Left lung (tissue), 10 donors: ENCODE measurements around the gene GPC6. TPM values are rescaled to one million over a fixed set of nuclear protein-coding genes. Genes with fewer than 3 reads are reported as not detected.

Experiments
- ATAC-seq: fragments of 200-7000 bp; cut with Tn5 transposase; one replicate; pipeline ENCODE4 v1.9.1; 2020; ENCODE audit warnings: moderate library complexity
- DNase-seq, 4 donors: peaks; one replicate each; pipeline ENCODE4 v3.0.0-alpha.2; 2013 to 2020
- H3K27ac ChIP-seq, 2 donors: fragments of 200-600 bp; sonication (generic) in 1 of 2; one replicate each; pipeline versions ENCODE4 v1.5.0 to v1.8.0; 2020 to 2021
- H3K27me3 ChIP-seq, 2 donors: fragments of 200-600 bp; sonication (generic) in 1 of 2; one replicate each; pipeline versions ENCODE4 v1.5.0 to v1.8.0; 2020 to 2021
- H3K36me3 ChIP-seq, 2 donors: fragments of 200-600 bp; sonication (generic) in 1 of 2; one replicate each; pipeline versions ENCODE4 v1.5.0 to v1.8.0; 2020 to 2021
- H3K4me1 ChIP-seq, 2 donors: fragments of 200-600 bp; one replicate each; pipeline ENCODE4 v1.8.0; 2021
- H3K4me3 ChIP-seq, 2 donors: fragments of 200-600 bp; sonication (generic) in 1 of 2; one replicate each; pipeline versions ENCODE4 v1.5.0 to v1.8.0; 2020 to 2021; ENCODE audit warnings: mild to moderate bottlenecking in 1 of 2
- H3K9me3 ChIP-seq, 2 donors: fragments of 200-600 bp; sonication (generic) in 1 of 2; one replicate each; pipeline versions ENCODE4 v1.5.0 to v1.8.0; 2020 to 2021
- intact Hi-C, 2 donors: fragments of 100-400 bp; cut with DNase I; formaldehyde crosslinking; loops; one replicate each; pipeline versions ENCODE4 v1.11.2 to v1.14.2; 2022
- polyA plus RNA-seq, 6 donors: library from polyadenylated mRNA; unstranded; fragments of 120-200 nt; gene quantifications; one replicate each; pipeline ENCODE4 v1.2.1, GENCODE V29; 2013; ENCODE audit not compliant: insufficient read length in 6 of 6
- total RNA-seq, 2 donors: library from RNA; stranded (reverse); fragmentation: NEBNext Ultra II Directional; extraction: Animal tissue kit (Norgen Biotek cat#: 25700); gene quantifications; one replicate each; pipeline ENCODE4 v1.2.1, GENCODE V29; 2021
- TF ChIP-seq, protein P1 (sequence below), 2 donors: fragments of 200-600 bp; sonication (generic) in 1 of 2; IDR thresholded peaks; one replicate each; pipeline versions ENCODE4 v1.5.0 to v1.8.0; 2021; ENCODE audit warnings: antibody characterized with exemption in 2 of 2
- donor health status: DM: no; HTN: yes; CAD: no.
- donor health status: DM: no; HTN: no; CAD: no.

The GPC6 gene
- total and polyA plus RNA-seq, 8 donors = 9.6 to 25.8 (median 21.1) TPM

DNA sequence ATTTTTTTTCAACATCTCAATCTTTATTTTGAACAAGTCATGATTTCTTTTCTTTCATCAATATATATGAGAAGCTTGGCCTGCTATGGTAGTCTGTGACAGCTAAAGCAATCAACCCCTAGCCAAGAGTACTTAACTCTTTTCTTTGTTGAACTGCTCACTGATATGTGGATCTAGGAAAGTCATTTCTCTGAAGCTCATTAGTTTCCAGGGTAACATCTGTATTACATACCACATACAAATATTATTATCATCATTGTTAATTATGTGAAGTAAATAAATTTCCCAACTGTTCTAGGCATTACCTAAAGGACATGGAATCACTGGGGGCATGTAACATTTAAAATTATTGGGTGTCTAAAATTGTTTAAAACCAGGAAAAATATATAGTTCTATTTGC is 985.6 kb downstream of the GPC6 start:
- Histone ChIP-seq H3K9me3 (no peaks in the 10 kb centered on the region), H3K4me1 (no peaks in the 10 kb centered on the region), H3K27me3 (no peaks in the 10 kb centered on the region), H3K36me3 (no peaks in the 10 kb centered on the region), H3K4me3 (no peak overlapping the region), H3K27ac (no peak overlapping the region)
- DNase-seq (peak in 2 of 4 donors; percentile 34 to 59), ATAC-seq (no peak)
- TF ChIP-seq, protein P1, sequence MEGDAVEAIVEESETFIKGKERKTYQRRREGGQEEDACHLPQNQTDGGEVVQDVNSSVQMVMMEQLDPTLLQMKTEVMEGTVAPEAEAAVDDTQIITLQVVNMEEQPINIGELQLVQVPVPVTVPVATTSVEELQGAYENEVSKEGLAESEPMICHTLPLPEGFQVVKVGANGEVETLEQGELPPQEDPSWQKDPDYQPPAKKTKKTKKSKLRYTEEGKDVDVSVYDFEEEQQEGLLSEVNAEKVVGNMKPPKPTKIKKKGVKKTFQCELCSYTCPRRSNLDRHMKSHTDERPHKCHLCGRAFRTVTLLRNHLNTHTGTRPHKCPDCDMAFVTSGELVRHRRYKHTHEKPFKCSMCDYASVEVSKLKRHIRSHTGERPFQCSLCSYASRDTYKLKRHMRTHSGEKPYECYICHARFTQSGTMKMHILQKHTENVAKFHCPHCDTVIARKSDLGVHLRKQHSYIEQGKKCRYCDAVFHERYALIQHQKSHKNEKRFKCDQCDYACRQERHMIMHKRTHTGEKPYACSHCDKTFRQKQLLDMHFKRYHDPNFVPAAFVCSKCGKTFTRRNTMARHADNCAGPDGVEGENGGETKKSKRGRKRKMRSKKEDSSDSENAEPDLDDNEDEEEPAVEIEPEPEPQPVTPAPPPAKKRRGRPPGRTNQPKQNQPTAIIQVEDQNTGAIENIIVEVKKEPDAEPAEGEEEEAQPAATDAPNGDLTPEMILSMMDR (IDR thresholded peaks at IDR 0.05) = no peak
- intact Hi-C loops = no loop called here

GRCh38 chr13:94214121-94214520 is 987.5 kb downstream of the GPC6 start:
- no peaks in the 10 kb centered on the region for H3K27me3 ChIP-seq
- H3K4me3 ChIP-seq = no peak overlapping the region
- no peak overlapping the region for H3K27ac ChIP-seq
- intact Hi-C loops = no loop called here
- TF ChIP-seq, protein P1 (IDR thresholded peaks at IDR 0.05) = no peak
- no peaks in the 10 kb centered on the region for H3K4me1 ChIP-seq
- ATAC-seq (no peak), DNase-seq (no peak)
- H3K36me3 ChIP-seq = no peaks in the 10 kb centered on the region
- H3K9me3 ChIP-seq = no peaks in the 10 kb centered on the region

- Histone ChIP-seq H3K36me3 (no peaks in the 10 kb centered on the region), H3K4me1 (no peaks in the 10 kb centered on the region), H3K27me3 (no peaks in the 10 kb centered on the region), H3K27ac (no peak overlapping the region), H3K9me3 (no peaks in the 10 kb centered on the region), H3K4me3 (no peak overlapping the region)
- intact Hi-C loops = no loop called here
- DNase-seq = no peak
- TF ChIP-seq, protein P1 (IDR thresholded peaks at IDR 0.05) = no peak
- ATAC-seq = no peak
Observed at GRCh38 chr13:94214975-94215374, 988.4 kb downstream of the GPC6 start.

- DNase-seq (peak in 1 of 4 donors; percentile 28), ATAC-seq (no peak)
- intact Hi-C loops = no loop called here
- H3K36me3 ChIP-seq = no peaks in the 10 kb centered on the region
- no peaks in the 10 kb centered on the region for H3K4me1 ChIP-seq
- H3K9me3 ChIP-seq = no peaks in the 10 kb centered on the region
- H3K4me3 ChIP-seq = no peak overlapping the region
- TF ChIP-seq, protein P1 (IDR thresholded peaks at IDR 0.05) = no peak
- no peak overlapping the region for H3K27ac ChIP-seq
- H3K27me3 ChIP-seq = no peaks in the 10 kb centered on the region
Observed at GRCh38 chr13:94216476-94216875, 989.9 kb downstream of the GPC6 start.

DNA sequence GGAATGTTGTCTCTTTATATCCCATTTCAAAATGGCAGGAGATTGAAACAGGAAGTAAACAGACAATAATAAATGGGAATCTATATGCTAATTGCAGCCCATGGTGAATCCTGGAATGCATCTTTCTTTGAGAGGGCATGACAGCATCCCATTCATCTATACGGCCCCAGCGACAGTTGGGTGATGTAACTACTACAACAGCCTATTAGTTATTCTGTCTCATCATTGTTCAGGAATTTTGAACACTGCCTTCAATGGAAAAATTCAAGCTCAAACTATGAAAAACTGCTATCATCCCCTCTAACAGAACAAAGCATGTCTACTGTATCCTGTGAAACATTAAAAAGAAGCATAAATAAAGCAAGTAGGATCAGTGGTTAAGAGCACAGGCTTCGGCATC is 990.8 kb downstream of the GPC6 start:
- Histone ChIP-seq H3K4me3 (no peak overlapping the region), H3K27me3 (no peaks in the 10 kb centered on the region), H3K27ac (no peak overlapping the region), H3K36me3 (no peaks in the 10 kb centered on the region), H3K9me3 (no peaks in the 10 kb centered on the region), H3K4me1 (no peaks in the 10 kb centered on the region)
- TF ChIP-seq, protein P1 (IDR thresholded peaks at IDR 0.05) = no peak
- DNase-seq (no peak), ATAC-seq (no peak)
- intact Hi-C loops = no loop called here
